ENCODE results near the gene NHS.

DNA sequence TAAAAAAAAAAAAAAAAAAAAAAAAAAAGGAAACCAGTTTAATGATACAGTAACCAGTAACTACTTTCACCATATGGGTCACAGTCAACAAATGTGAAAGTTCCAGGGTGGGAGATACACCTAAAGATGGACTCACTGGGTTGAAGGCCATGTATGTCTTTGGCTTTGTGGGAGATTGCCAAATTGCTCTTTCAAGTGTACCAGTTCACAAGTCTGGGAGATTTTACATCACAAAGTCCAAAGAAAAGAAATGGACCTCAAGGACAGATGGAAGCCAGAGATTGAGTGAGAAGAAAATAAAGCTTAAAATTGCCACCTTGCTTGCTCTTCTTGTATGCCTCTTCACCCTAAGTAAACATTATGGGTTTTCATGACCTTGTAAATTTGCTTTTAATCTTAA, 65.3 kb downstream of the NHS start:
- TF ChIP-seq, protein P1, sequence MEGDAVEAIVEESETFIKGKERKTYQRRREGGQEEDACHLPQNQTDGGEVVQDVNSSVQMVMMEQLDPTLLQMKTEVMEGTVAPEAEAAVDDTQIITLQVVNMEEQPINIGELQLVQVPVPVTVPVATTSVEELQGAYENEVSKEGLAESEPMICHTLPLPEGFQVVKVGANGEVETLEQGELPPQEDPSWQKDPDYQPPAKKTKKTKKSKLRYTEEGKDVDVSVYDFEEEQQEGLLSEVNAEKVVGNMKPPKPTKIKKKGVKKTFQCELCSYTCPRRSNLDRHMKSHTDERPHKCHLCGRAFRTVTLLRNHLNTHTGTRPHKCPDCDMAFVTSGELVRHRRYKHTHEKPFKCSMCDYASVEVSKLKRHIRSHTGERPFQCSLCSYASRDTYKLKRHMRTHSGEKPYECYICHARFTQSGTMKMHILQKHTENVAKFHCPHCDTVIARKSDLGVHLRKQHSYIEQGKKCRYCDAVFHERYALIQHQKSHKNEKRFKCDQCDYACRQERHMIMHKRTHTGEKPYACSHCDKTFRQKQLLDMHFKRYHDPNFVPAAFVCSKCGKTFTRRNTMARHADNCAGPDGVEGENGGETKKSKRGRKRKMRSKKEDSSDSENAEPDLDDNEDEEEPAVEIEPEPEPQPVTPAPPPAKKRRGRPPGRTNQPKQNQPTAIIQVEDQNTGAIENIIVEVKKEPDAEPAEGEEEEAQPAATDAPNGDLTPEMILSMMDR (IDR thresholded peaks at IDR 0.05): no peak
- TF ChIP-seq POLR2A (IDR thresholded peaks at IDR 0.05) (no peak), POLR2AphosphoS5 (IDR thresholded peaks at IDR 0.05) (no peak)
